GM10847 (cell line): ENCODE data around the gene ITK.

ENCODE experiments used
- POLR2A ChIP-seq: IDR thresholded peaks from 2 replicates; pipeline ENCODE4 v1.6.1; 2011; ENCODE audit not compliant: insufficient read length; ENCODE audit errors: extremely low read depth

Gene ITK

DNA sequence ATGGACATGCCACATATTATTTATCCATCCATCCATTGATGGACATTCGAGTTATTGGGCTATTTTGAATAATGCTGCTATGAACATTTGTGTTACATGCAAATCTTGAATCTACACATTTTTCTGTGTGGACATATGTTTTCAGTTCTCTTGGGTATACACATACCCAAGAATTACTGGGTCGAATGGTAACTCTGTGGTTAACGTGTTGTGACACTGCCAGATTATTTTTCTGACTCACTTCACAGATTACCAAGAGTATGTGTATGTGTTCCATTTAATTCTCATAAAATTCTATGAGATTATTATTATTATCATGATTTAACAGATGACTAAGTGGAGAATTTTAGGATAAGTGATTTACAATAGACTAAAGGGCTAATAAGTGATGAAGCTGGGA lies 112.0 kb downstream of the ITK start:
- no peak for TF ChIP-seq POLR2A

DNA sequence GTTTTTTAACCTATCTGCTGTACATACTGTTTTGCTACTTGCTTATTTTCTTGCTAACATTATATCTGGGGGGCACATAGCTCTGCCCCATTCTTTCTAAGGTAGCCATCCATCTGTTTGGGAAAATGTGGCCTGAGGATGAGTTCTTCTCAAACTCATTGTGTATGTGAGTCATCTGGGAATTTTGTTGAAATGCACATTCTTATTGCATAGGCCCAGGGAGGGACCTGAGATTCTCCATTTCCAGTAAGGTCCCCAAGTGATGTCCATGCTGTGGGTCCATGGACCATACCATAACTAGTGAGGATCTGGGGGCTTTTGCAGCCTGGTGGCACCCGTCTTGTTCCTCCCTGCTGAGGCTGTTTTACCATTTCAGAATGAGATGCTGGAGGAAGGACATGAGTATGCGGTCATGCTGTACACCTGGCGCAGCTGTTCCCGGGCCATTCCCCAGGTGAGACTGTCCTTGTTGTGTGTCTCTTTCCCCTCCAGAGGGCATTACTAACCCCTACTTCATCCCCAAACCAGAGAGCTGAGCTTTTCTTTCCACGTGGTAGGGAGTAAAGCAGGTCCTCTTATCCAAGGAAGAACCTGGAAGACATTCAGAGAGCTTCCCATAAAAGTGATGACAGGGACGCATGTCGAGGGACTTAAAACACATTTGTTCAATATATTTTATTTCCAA lies 113.9 kb downstream of the ITK start:
- TF ChIP-seq POLR2A: no peak

DNA sequence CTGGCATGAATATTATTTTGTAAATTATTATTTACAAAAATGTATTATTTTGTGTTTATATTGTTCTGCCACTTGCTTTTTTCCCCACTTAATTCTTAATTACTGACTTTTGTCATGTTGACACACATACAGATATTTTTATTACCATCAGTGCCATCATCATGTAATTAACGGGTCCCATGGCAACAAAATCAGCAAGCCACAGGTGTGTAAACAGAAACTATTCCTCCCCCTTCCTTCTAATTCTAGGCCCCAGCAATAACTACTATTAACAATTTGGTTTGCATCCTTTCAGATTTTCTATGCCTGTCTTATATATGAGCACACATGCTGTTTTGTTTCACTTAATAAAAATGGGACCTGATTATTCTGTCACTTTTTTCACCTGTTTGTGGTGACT lies 114.6 kb downstream of the ITK start:
- no peak for TF ChIP-seq POLR2A

DNA sequence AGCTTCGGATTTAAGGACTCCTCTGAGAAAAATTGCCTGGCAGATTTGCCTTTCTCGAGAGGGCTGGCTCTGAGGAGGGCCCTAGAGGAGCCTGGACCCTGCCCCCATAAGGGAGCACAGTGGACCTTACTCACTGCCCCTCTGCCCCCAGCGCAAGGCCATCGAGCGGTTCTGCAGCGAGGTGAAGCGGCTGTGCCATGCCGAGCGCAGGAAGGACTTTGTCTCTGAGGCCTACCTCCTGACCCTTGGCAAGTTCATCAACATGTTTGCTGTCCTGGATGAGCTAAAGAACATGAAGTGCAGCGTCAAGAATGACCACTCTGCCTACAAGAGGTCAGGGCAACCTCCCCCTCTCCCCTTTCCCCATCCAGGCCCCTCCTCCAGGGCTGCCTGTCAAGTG lies 119.9 kb downstream of the ITK start:
- TF ChIP-seq POLR2A: no peak

DNA sequence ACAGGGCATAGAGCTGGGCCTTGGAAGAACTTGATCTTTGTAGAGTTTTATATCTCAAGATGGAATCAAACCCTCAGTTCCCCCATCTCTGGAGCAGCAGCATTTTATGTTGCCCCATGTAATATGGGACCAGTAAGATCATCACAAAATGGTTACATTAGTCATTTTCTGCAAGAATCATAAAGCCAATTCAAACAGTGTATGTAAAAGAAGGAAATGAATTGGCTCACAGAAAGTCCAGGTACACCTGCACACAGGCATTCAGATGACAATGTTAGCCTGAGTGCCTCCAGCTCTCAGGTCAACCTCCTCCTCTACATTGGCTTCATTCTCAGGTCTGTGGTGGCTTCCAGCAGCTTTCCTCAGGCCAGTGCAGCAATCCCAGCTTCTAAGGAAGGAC lies 120.4 kb downstream of the ITK start:
- TF ChIP-seq POLR2A: no peak

DNA sequence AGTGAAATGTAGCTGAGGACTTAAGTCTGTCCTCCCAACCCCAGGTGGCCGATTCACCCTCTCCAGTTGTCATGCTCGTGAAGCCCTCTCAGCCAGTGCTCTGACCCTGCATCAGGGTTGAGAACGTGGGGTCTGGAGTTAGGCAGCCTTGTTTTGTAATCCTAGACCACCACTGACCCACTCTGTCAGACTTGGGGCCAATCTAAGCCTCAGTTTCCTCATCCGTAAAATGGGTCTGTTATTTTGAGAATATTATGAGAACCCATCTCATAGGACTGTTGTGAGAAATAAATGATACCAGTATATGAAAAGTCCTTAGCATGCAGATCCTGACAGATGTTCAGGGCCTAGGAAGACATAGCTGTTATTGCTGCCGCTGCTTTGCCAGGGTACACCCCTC lies 122.4 kb downstream of the ITK start:
- TF ChIP-seq POLR2A: no peak

DNA sequence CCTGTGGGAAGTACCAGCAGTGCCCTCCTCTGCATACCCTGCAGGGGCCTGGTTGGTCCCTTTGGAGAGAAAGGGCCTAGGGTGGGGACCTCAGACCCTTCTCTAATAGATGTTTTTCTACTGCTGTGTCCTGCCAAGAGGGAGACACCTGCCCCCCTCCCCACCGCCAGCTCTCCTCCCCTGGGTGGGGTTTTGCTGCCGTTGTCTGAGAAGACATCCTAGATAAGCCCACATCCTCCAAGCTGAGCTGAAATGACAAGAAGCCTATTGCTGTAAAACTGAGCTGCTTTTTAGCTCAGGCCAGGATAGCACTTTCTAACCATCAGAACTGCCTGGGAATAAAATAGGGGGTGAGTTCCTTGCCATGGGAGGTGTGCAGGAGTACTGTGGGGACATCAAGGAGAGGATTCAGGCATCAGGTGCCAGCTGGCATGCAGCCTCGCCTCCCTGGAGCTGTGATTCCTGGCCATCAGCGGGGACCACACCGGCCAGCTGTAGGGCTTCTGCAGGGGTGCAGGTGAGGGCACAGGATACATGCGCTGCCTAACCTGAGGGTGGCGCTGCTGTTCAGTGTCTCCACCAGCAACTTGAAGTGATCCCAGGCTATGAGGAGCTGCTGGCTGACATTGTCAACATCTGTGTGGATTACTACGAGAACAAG lies 123.2 kb downstream of the ITK start:
- TF ChIP-seq POLR2A: no peak
